Tibial nerve (tissue), 4 donors: ENCODE data around the gene TMEM260. TPM values are rescaled to one million over a fixed set of nuclear protein-coding genes. Genes with fewer than 3 reads are reported as not detected.
"Not testable (repeated sequence)": the region's sequence is repeated elsewhere in the genome, so short reads cannot be mapped to it uniquely, and the experiment has no call there.

Experiments used
- DNase-seq, 2 donors: peaks; one replicate each; pipeline ENCODE4 v3.0.0-alpha.2; 2019; ENCODE audit warnings: low spot score in 2 of 2
- H3K27ac ChIP-seq, 4 donors: fragments of 200-600 bp; sonication (generic) in 3 of 4; one replicate each; pipeline ENCODE4 v1.5.1; 2017 to 2019; ENCODE audit warnings: mild to moderate bottlenecking in 1 of 4
- H3K27me3 ChIP-seq, 2 donors: fragments of 200-600 bp; sonication (generic) in 1 of 2; one replicate each; pipeline versions ENCODE4 v1.5.1 to v1.6.0; 2017 to 2019
- H3K36me3 ChIP-seq, 3 donors: fragments of 200-600 bp; sonication (generic); one replicate each; pipeline ENCODE4 v1.5.1; 2018 to 2019
- H3K4me1 ChIP-seq, 4 donors: fragments of 200-600 bp; sonication (generic) in 3 of 4; one replicate each; pipeline ENCODE4 v1.5.1; 2017 to 2019
- H3K4me3 ChIP-seq, 4 donors: fragments of 200-600 bp; sonication (generic) in 3 of 4; one replicate each; pipeline ENCODE4 v1.5.1; 2017 to 2019; ENCODE audit warnings: mild to moderate bottlenecking in 1 of 4, moderate library complexity in 1 of 4
- H3K9me3 ChIP-seq, 4 donors: fragments of 200-600 bp; sonication (generic) in 3 of 4; one replicate each; pipeline ENCODE4 v1.5.1; 2017 to 2019
- EP300 ChIP-seq, 2 donors: sonication (generic); formaldehyde crosslinking; IDR thresholded peaks; one replicate each; pipeline ENCODE4 v1.6.1; 2017; ENCODE audit warnings: antibody characterized with exemption in 2 of 2, mild to moderate bottlenecking in 1 of 2
- POLR2A ChIP-seq, 2 donors: fragments of 450-650 bp; IDR thresholded peaks; one replicate each; pipeline ENCODE4 v1.6.1; 2017; ENCODE audit warnings: antibody characterized with exemption in 2 of 2, mild to moderate bottlenecking in 2 of 2, moderate library complexity in 2 of 2
- WGBS, 2 donors: methylation state at CpG; one replicate each; pipeline ENCODE4 v1.1.5; 2018; 5-methylcytosine and 5-hydroxymethylcytosine counted together
- total RNA-seq, 4 donors: library from RNA; depleted of rRNA; stranded (reverse); fragments of >200 nt; gene quantifications; one replicate each; pipeline ENCODE4 v1.1.0, GENCODE V29; 2016
- TF ChIP-seq, protein P1 (sequence below), 5 experiments: fragments of 200-600 bp in 3 of 5; fragments of 450-650 bp in 2 of 5; sonication (generic) in 3 of 5; IDR thresholded peaks; one replicate each; pipeline ENCODE4 v1.5.1; 2016 to 2019; ENCODE audit warnings: antibody characterized with exemption in 5 of 5, mild to moderate bottlenecking in 3 of 5, moderate library complexity in 2 of 5

Gene TMEM260
- total RNA-seq, 4 donors from 2014 or later = 32.1 to 42.1 (median 34.7) TPM

GRCh38 chr14:56687123-56687522, 107.5 kb downstream of the TMEM260 start:
- no peaks in the 10 kb centered on the region for H3K36me3 ChIP-seq
- WGBS, 2 donors = 50% methylated on average over 8 of the region's 8 CpGs
- H3K4me1 ChIP-seq = no peaks in the 10 kb centered on the region
- H3K9me3 ChIP-seq = no peaks in the 10 kb centered on the region
- no peak overlapping the region for H3K27ac ChIP-seq
- no peak overlapping the region for H3K4me3 ChIP-seq
- no peak for DNase-seq
- TF ChIP-seq, protein P1, sequence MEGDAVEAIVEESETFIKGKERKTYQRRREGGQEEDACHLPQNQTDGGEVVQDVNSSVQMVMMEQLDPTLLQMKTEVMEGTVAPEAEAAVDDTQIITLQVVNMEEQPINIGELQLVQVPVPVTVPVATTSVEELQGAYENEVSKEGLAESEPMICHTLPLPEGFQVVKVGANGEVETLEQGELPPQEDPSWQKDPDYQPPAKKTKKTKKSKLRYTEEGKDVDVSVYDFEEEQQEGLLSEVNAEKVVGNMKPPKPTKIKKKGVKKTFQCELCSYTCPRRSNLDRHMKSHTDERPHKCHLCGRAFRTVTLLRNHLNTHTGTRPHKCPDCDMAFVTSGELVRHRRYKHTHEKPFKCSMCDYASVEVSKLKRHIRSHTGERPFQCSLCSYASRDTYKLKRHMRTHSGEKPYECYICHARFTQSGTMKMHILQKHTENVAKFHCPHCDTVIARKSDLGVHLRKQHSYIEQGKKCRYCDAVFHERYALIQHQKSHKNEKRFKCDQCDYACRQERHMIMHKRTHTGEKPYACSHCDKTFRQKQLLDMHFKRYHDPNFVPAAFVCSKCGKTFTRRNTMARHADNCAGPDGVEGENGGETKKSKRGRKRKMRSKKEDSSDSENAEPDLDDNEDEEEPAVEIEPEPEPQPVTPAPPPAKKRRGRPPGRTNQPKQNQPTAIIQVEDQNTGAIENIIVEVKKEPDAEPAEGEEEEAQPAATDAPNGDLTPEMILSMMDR (IDR thresholded peaks at IDR 0.05) = no peak
- TF ChIP-seq POLR2A (IDR thresholded peaks at IDR 0.05) (no peak), EP300 (IDR thresholded peaks at IDR 0.05) (no peak)
- H3K27me3 ChIP-seq = no peaks in the 10 kb centered on the region

DNA sequence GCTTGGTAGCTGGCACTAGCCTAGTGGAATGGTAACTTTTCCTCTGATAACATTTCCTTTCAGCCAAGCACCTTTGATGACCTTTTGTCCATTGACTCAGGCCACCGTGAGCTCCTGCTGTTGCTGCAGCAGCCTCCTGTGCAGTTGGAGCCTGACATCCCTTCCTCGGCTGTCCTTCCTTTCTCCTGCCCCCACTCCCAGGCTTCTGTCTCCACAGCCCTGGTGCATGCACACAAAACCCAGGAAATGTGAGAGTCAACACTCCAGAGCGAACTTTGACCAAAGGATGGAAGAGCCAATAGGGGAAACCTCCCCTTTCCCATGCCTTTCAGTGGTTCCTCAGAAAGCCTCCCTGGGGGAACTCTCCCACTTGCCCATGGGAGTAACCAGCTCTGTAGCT, 115.0 kb downstream of the TMEM260 start:
- H3K4me3 ChIP-seq = no peak overlapping the region
- TF ChIP-seq EP300 (IDR thresholded peaks at IDR 0.05) (no peak), POLR2A (IDR thresholded peaks at IDR 0.05) (no peak)
- TF ChIP-seq, protein P1 (IDR thresholded peaks at IDR 0.05) = no peak
- no peaks in the 10 kb centered on the region for H3K4me1 ChIP-seq
- H3K27ac ChIP-seq = no peak overlapping the region
- no peak for DNase-seq
- WGBS, 2 donors = 68 to 83% methylated on average over 3 of the region's 3 CpGs
- H3K36me3 ChIP-seq = no peaks in the 10 kb centered on the region
- no peaks in the 10 kb centered on the region for H3K9me3 ChIP-seq
- no peaks in the 10 kb centered on the region for H3K27me3 ChIP-seq

DNA sequence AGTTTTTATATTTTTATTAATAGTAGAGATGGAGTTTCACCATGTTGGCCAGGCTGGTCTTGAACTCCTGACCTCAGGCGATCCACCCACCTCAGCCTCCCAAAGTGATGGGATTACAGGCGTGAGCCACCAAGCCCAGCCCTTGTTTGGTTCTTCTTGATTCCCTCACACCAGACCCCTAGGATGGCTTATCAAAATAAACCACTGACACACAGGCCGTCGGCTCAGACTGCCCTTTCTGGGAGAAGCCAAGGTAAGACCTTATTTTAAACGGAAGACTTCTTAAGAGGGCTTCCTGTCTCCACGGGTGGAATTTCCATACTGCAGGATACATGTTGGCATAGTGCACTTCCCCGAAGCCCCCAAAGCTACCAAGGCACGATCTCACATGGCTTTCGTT, 115.6 kb downstream of the TMEM260 start:
- not testable (repeated sequence) for DNase-seq, H3K27ac ChIP-seq, H3K4me1 ChIP-seq, H3K9me3 ChIP-seq, H3K4me3 ChIP-seq, H3K27me3 ChIP-seq, H3K36me3 ChIP-seq
- 81 to 87% methylated on average over 9 of the region's 9 CpGs for WGBS, 2 donors

Other genes starting within 250 kb of the TMEM260 start
- not detected for gene OTX2, start 230.7 kb downstream of the TMEM260 start, total RNA-seq